WTC11 (cell line): ENCODE measurements around the gene RPL35A. TPM values are rescaled to one million over a fixed set of nuclear protein-coding genes. Genes with fewer than 3 reads are reported as not detected.
A peak's percentile ranks its signal among the peaks of the same experiment; 100 is the strongest.

Experiments used
- ATAC-seq: fragments of 200-7000 bp; cut with Tn5 transposase; 2 replicates; pipeline ENCODE4 v1.10.0; 2021; ENCODE audit warnings: mild to moderate bottlenecking, moderate library complexity
- CTCF ChIA-PET: fragments of 300-600 bp; sonication (Branson Sonifier 250); formaldehyde crosslinking; loops from one replicate; lab custom pipeline; 2021; ENCODE audit warnings: antibody characterized with exemption; lab: Charles Lee
- POLR2A ChIA-PET: fragments of 350-600 bp; sonication (Branson Sonifier 250); formaldehyde crosslinking; loops from one replicate; lab custom pipeline; 2021; ENCODE audit warnings: antibody characterized with exemption; lab: Charles Lee
- DNase-seq: peaks from one replicate; pipeline ENCODE4 v3.0.0; 2021; ENCODE audit warnings: low spot score
- H3K27ac Mint-ChIP-seq: 2 replicates; pipeline ENCODE4 v1.8.0; 2021; ENCODE audit warnings: mixed read lengths
- H3K27me3 Mint-ChIP-seq: 2 replicates; pipeline ENCODE4 v1.8.0; 2021; ENCODE audit warnings: low read depth, mild to moderate bottlenecking, moderate library complexity, mixed read lengths
- H3K36me3 Mint-ChIP-seq: 2 replicates; pipeline ENCODE4 v1.8.0; 2021; ENCODE audit warnings: mixed read lengths
- H3K4me1 Mint-ChIP-seq: 2 replicates; pipeline ENCODE4 v1.8.0; 2022; ENCODE audit warnings: mixed read lengths
- H3K4me3 Mint-ChIP-seq: 2 replicates; pipeline ENCODE4 v1.8.0; 2021; ENCODE audit warnings: mild to moderate bottlenecking, moderate library complexity, mixed read lengths
- H3K9me3 Mint-ChIP-seq: 2 replicates; pipeline ENCODE4 v1.8.0; 2021; ENCODE audit warnings: mixed read lengths
- ARID4B ChIP-seq: sonication (generic); formaldehyde crosslinking; IDR thresholded peaks from 2 replicates; pipeline ENCODE4 v1.8.0; 2023; ENCODE audit warnings: missing genetic modification reagents, mild to moderate bottlenecking, borderline replicate concordance
- CREM ChIP-seq: sonication (generic); formaldehyde crosslinking; IDR thresholded peaks from 2 replicates; pipeline ENCODE4 v1.8.1; 2022; ENCODE audit warnings: mild to moderate bottlenecking, missing genetic modification reagents, moderate library complexity
- ETV6 ChIP-seq: sonication (generic); formaldehyde crosslinking; IDR thresholded peaks from 2 replicates; pipeline ENCODE4 v1.8.1; 2022; ENCODE audit warnings: mild to moderate bottlenecking, missing genetic modification reagents
- HMGXB4 ChIP-seq: sonication (generic); formaldehyde crosslinking; IDR thresholded peaks from 2 replicates; pipeline ENCODE4 v1.8.1; 2023; ENCODE audit warnings: mild to moderate bottlenecking, moderate library complexity, missing genetic modification reagents
- KAT7 ChIP-seq: sonication (generic); formaldehyde crosslinking; IDR thresholded peaks from 2 replicates; pipeline ENCODE4 v1.8.1; 2023; ENCODE audit warnings: missing genetic modification reagents, mild to moderate bottlenecking, borderline replicate concordance
- MYBL2 ChIP-seq: sonication (generic); formaldehyde crosslinking; IDR thresholded peaks from 2 replicates; pipeline ENCODE4 v1.8.1; 2023; ENCODE audit warnings: mild to moderate bottlenecking, moderate library complexity, missing genetic modification reagents
- NFE2L1 ChIP-seq: sonication (generic); formaldehyde crosslinking; IDR thresholded peaks from 2 replicates; pipeline ENCODE4 v1.8.1; 2023; ENCODE audit warnings: missing genetic modification reagents
- NFYB ChIP-seq: sonication (generic); formaldehyde crosslinking; conservative IDR thresholded peaks from 2 replicates; pipeline ENCODE4 v1.8.0; 2022; ENCODE audit warnings: low read depth, missing genetic modification reagents
- TCF7 ChIP-seq: sonication (generic); formaldehyde crosslinking; IDR thresholded peaks from 2 replicates; pipeline ENCODE4 v1.8.0; 2022; ENCODE audit warnings: mild to moderate bottlenecking, low read depth, missing genetic modification reagents, moderate library complexity
- TEAD1 ChIP-seq: sonication (generic); formaldehyde crosslinking; IDR thresholded peaks from 2 replicates; pipeline ENCODE4 v1.8.0; 2022; ENCODE audit warnings: mild to moderate bottlenecking, missing genetic modification reagents
- USF2 ChIP-seq: sonication (generic); formaldehyde crosslinking; IDR thresholded peaks from 2 replicates; pipeline ENCODE4 v1.8.1; 2023; ENCODE audit warnings: mild to moderate bottlenecking, missing genetic modification reagents, moderate library complexity
- ZNF219 ChIP-seq: sonication (generic); formaldehyde crosslinking; IDR thresholded peaks from 2 replicates; pipeline ENCODE4 v1.8.0; 2023; ENCODE audit warnings: missing genetic modification reagents, mild to moderate bottlenecking, borderline replicate concordance
- ZNF232 ChIP-seq: sonication (generic); formaldehyde crosslinking; IDR thresholded peaks from 2 replicates; pipeline ENCODE4 v1.8.0; 2022; ENCODE audit warnings: mild to moderate bottlenecking, missing genetic modification reagents
- ZNF671 ChIP-seq: fragments of 250-450 bp; sonication (Bioruptor Pico); IDR thresholded peaks from 2 replicates; pipeline ENCODE4 v1.8.0; 2021; ENCODE audit warnings: mild to moderate bottlenecking
- total RNA-seq: library from RNA; stranded (reverse); gene quantifications from 3 replicates; pipeline ENCODE4 v1.2.3, GENCODE V29; 2021
- TF ChIP-seq, protein P1 (sequence below): sonication (generic); formaldehyde crosslinking; IDR thresholded peaks from 2 replicates; pipeline ENCODE4 v1.8.1; 2023; ENCODE audit warnings: mild to moderate bottlenecking, missing genetic modification reagents
- TF ChIP-seq, protein P2 (sequence below): sonication (generic); formaldehyde crosslinking; IDR thresholded peaks from 2 replicates; pipeline ENCODE4 v1.8.1; 2022; ENCODE audit warnings: missing genetic modification reagents, borderline replicate concordance
- TF ChIP-seq, protein P3 (sequence below): sonication (generic); formaldehyde crosslinking; IDR thresholded peaks from 2 replicates; pipeline ENCODE4 v1.8.0; 2022; ENCODE audit warnings: mild to moderate bottlenecking, missing genetic modification reagents

RPL35A gene
- total RNA-seq, 1 experiment from 2014 or later = 1,384 TPM

GRCh38 chr3:197959891-197960693, 10.1 kb downstream of the RPL35A start, which contains the start of gene LMLN (continued):
- TF ChIP-seq CREM (CRISPR knock-in tag) (peak; percentile 60; the same call in 1 of the 2 replicates), ZNF232 (CRISPR knock-in tag) (0 out of 2 replicates have a peak, but pooled peaks have one; percentile 34), ARID4B (CRISPR knock-in tag) (peak; percentile 92; the same call in 1 of the 2 replicates), NFE2L1 (no peak), USF2 (CRISPR knock-in tag) (peak; percentile 90), ETV6 (CRISPR knock-in tag) (peak; percentile 74; the same call in 1 of the 2 replicates), KAT7 (0 out of 2 replicates have a peak, but pooled peaks have one; percentile 47), ZNF219 (CRISPR knock-in tag) (no peak), MYBL2 (0 out of 2 replicates have a peak, but pooled peaks have one; percentile 36), NFYB (CRISPR knock-in tag) (peak; percentile 84)
- TF ChIP-seq, protein P1, sequence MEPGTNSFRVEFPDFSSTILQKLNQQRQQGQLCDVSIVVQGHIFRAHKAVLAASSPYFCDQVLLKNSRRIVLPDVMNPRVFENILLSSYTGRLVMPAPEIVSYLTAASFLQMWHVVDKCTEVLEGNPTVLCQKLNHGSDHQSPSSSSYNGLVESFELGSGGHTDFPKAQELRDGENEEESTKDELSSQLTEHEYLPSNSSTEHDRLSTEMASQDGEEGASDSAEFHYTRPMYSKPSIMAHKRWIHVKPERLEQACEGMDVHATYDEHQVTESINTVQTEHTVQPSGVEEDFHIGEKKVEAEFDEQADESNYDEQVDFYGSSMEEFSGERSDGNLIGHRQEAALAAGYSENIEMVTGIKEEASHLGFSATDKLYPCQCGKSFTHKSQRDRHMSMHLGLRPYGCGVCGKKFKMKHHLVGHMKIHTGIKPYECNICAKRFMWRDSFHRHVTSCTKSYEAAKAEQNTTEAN (CRISPR knock-in tag) = 0 out of 2 replicates have a peak, but pooled peaks have one; percentile 13
- TF ChIP-seq, protein P2, sequence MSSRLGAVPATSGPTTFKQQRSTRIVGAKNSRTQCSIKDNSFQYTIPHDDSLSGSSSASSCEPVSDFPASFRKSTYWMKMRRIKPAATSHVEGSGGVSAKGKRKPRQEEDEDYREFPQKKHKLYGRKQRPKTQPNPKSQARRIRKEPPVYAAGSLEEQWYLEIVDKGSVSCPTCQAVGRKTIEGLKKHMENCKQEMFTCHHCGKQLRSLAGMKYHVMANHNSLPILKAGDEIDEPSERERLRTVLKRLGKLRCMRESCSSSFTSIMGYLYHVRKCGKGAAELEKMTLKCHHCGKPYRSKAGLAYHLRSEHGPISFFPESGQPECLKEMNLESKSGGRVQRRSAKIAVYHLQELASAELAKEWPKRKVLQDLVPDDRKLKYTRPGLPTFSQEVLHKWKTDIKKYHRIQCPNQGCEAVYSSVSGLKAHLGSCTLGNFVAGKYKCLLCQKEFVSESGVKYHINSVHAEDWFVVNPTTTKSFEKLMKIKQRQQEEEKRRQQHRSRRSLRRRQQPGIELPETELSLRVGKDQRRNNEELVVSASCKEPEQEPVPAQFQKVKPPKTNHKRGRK (CRISPR knock-in tag) = no peak

GRCh38 chr3:197960694-197961581, 10.9 kb downstream of the RPL35A start:
- Mint-ChIP-seq H3K9me3 (peaks cover 4% of the 10 kb centered on the region), H3K27ac (peak overlapping the region; percentile 85; the same call in 1 of the 2 replicates), H3K36me3 (peaks cover 5% of the 10 kb centered on the region), H3K27me3 (peaks cover 14% of the 10 kb centered on the region), H3K4me1 (peaks cover 28% of the 10 kb centered on the region), H3K4me3 (peak overlapping the region; percentile 79)
- POLR2A ChIA-PET = no interaction called here
- CTCF ChIA-PET = interaction anchor here (0.7 kb wide), 1 partner anchor 55 kb away, joined by 3 read pairs; no protein-coding TSS in a partner anchor
- ATAC-seq = no peak
- DNase-seq = no peak
- TF ChIP-seq HMGXB4 (CRISPR knock-in tag) (no peak), TCF7 (no peak), TEAD1 (CRISPR knock-in tag) (no peak), ETV6 (CRISPR knock-in tag) (peak; percentile 3; the same call in 1 of the 2 replicates), ZNF671 (CRISPR knock-in tag) (no peak)
- TF ChIP-seq, protein P3, sequence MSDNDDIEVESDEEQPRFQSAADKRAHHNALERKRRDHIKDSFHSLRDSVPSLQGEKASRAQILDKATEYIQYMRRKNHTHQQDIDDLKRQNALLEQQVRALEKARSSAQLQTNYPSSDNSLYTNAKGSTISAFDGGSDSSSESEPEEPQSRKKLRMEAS = no peak
